BLaER1 (cell line): ENCODE measurements around the gene CCDC136.
A peak's percentile ranks its signal among the peaks of the same experiment; 100 is the strongest.

ENCODE experiments used
- H3K27ac ChIP-seq: shearing (Covaris generic); formaldehyde crosslinking; 2 replicates; pipeline ENCODE4 v1.8.1; 2022
- H3K27me3 ChIP-seq: shearing (Covaris generic); formaldehyde crosslinking; 2 replicates; pipeline ENCODE4 v1.8.1; 2022
- H3K36me3 ChIP-seq: shearing (Covaris generic); formaldehyde crosslinking; 2 replicates; pipeline ENCODE4 v1.8.1; 2022
- H3K4me1 ChIP-seq: shearing (Covaris generic); formaldehyde crosslinking; 2 replicates; pipeline ENCODE4 v1.8.1; 2022
- H3K4me2 ChIP-seq: shearing (Covaris generic); formaldehyde crosslinking; 2 replicates; pipeline ENCODE4 v1.8.1; 2022
- H3K4me3 ChIP-seq: shearing (Covaris generic); formaldehyde crosslinking; 2 replicates; pipeline ENCODE4 v1.8.1; 2022
- H3K9ac ChIP-seq: shearing (Covaris generic); formaldehyde crosslinking; 2 replicates; pipeline ENCODE4 v1.8.1; 2022
- H3K9me3 ChIP-seq: shearing (Covaris generic); formaldehyde crosslinking; 2 replicates; pipeline ENCODE4 v1.8.1; 2022
- H4K20me1 ChIP-seq: shearing (Covaris generic); formaldehyde crosslinking; 2 replicates; pipeline ENCODE4 v1.8.1; 2022
- Cebpa-rat ChIP-seq: shearing (Covaris generic); IDR thresholded peaks from 2 replicates; pipeline ENCODE4 v1.8.1; 2022

CCDC136 gene

DNA sequence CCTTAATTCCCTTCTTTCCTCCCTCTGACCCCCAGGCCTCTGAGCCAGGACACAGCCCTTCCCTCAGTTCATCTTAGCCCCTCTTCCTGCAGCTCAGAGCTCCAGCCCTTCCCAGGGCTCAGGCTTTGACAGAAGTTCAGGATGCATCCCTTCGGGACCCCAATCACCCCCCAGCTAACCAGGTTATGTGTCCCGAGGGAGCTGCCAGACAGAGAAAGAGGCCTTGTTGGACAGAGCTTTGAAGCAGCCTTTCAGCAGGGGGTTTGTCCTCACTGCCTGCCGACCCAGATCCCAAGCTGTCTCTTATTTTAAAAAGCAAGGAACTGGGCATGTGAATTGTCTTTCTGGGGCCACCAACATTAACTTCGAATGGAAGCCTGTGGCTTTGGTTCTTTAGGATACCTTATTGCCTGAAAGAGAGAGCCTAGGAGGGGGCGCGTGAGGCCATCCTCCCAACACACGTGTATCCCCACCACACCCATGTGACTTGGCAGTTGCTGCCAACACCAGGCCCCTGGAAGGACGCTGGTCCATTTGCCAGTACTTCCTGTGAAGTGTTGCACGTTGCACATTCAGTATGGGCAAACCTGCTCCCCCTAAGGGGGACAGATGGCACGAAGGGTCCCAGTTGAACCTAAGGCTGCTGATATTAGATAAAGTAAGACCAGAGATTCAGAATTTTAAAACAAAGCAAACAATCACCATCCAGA, 858 bp downstream of the CCDC136 start:
- peak overlapping the region; percentile 97 for H3K4me2 ChIP-seq
- H4K20me1 ChIP-seq, result no peaks in the 10 kb centered on the region
- H3K4me1 ChIP-seq, result peaks cover 36% of the 10 kb centered on the region
- no peaks in the 10 kb centered on the region for H3K27me3 ChIP-seq
- peaks cover 29% of the 10 kb centered on the region for H3K36me3 ChIP-seq
- H3K9me3 ChIP-seq, result no peaks in the 10 kb centered on the region
- no peak for TF ChIP-seq Cebpa-rat
- H3K27ac ChIP-seq, result peak overlapping the region; percentile 44; the same call in 1 of the 2 replicates
- peak overlapping the region; percentile 92 for H3K4me3 ChIP-seq
- H3K9ac ChIP-seq, result peak overlapping the region; percentile 82; the same call in 1 of the 2 replicates

DNA sequence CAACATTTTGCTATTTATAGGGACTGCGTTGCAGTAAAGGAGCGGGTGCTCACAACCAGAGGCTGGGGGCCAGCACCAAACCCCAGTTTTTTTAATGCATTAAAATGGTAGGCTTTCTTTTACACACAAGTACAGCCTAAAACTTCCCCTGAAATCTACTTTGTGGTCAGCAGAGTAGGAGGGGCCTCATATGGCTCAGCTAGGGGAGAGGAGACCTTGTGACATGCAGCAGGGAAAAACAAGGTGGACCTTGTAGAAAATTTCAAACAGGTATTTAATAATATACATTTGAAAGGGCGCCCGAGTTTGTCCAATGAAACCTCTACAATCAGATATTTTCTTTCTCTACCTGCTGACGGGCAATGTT, 1.4 kb downstream of the CCDC136 start:
- no peaks in the 10 kb centered on the region for H3K27me3 ChIP-seq

DNA sequence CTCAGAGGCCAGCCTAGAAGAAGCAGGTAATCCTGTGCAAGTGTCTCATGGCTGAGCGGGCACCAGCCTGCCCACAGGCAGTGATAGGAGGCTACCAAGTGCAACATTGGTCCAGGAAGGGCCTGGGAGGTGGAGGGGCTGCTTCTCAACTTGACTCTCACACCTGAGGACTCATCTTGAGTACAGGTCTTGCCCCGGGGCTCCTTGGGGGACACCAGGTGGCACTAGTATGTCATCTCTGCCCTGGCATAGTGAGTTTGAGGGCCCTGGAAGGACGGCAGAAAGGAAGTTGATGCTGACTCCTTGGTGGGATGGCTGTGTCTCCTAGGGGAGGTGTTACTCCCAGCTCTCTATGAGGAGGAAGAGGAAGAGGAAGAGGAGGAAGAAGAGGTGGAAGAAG, 2.3 kb downstream of the CCDC136 start:
- no peak overlapping the region for H3K27ac ChIP-seq
- no peaks in the 10 kb centered on the region for H3K9me3 ChIP-seq
- H3K4me3 ChIP-seq, result no peak overlapping the region
- peaks cover 29% of the 10 kb centered on the region for H3K36me3 ChIP-seq
- H4K20me1 ChIP-seq, result no peaks in the 10 kb centered on the region
- no peaks in the 10 kb centered on the region for H3K27me3 ChIP-seq
- H3K4me2 ChIP-seq, result no peak overlapping the region
- no peak overlapping the region for H3K9ac ChIP-seq
- H3K4me1 ChIP-seq, result peaks cover 36% of the 10 kb centered on the region
- no peak for TF ChIP-seq Cebpa-rat

More for the DNA sequence above, 1.4 kb downstream of the CCDC136 start:
- Histone ChIP-seq H3K36me3 (peaks cover 29% of the 10 kb centered on the region), H3K4me3 (peak overlapping the region; percentile 92; the same call in 1 of the 2 replicates), H3K27ac (0 out of 2 replicates have a peak overlapping the region, but pooled peaks have one; percentile 44), H3K9ac (no peak overlapping the region), H4K20me1 (no peaks in the 10 kb centered on the region), H3K9me3 (no peaks in the 10 kb centered on the region), H3K4me2 (peak overlapping the region; percentile 97), H3K4me1 (peaks cover 36% of the 10 kb centered on the region)
- no peak for TF ChIP-seq Cebpa-rat

DNA sequence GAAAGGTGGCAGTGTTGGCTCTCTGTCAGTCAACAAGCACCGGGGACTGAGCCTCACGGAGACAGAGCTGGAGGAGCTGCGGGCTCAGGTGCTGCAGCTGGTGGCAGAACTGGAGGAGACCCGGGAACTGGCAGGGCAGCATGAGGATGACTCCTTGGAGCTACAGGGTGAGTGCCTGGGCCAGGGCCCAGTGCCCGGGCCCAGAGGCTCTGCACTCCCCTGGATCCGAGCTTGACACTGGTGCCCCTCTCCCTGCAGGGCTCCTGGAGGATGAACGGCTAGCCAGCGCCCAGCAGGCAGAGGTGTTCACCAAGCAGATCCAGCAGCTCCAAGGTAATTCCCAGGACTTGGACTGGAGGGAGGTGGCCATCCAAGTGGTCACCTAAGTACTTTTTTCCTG, 2.7 kb downstream of the CCDC136 start:
- Histone ChIP-seq H3K4me3 (no peak overlapping the region), H3K27me3 (no peaks in the 10 kb centered on the region), H3K4me2 (no peak overlapping the region), H4K20me1 (no peaks in the 10 kb centered on the region), H3K9ac (no peak overlapping the region), H3K9me3 (no peaks in the 10 kb centered on the region), H3K27ac (no peak overlapping the region), H3K4me1 (peaks cover 36% of the 10 kb centered on the region), H3K36me3 (peaks cover 29% of the 10 kb centered on the region)
- TF ChIP-seq Cebpa-rat, result no peak

DNA sequence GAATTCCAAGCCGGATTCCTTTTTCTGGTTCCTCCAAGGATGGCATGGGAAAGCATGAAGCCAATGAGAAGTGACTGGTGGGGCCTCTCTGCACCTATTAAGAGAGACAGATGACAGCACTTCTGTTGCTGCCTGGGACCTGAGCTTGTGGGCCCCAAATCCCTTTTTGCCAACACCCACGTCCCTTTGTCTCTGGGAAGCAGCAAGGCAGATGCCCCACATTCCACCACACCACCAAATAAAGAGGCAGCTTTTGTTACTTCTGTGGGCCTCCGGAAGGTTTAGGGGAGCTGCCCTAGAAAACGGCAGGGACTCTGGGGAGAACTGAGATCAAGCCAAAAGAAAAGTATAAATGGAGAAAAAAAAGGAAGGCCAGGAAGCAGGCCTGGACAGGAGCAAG, 3.4 kb downstream of the CCDC136 start:
- no peaks in the 10 kb centered on the region for H3K9me3 ChIP-seq
- H3K9ac ChIP-seq, result no peak overlapping the region
- H3K4me2 ChIP-seq, result no peak overlapping the region
- H3K4me1 ChIP-seq, result peaks cover 35% of the 10 kb centered on the region
- TF ChIP-seq Cebpa-rat, result no peak
- H3K4me3 ChIP-seq, result no peak overlapping the region
- no peak overlapping the region for H3K27ac ChIP-seq
- H4K20me1 ChIP-seq, result no peaks in the 10 kb centered on the region
- H3K27me3 ChIP-seq, result no peaks in the 10 kb centered on the region
- H3K36me3 ChIP-seq, result peaks cover 29% of the 10 kb centered on the region

DNA sequence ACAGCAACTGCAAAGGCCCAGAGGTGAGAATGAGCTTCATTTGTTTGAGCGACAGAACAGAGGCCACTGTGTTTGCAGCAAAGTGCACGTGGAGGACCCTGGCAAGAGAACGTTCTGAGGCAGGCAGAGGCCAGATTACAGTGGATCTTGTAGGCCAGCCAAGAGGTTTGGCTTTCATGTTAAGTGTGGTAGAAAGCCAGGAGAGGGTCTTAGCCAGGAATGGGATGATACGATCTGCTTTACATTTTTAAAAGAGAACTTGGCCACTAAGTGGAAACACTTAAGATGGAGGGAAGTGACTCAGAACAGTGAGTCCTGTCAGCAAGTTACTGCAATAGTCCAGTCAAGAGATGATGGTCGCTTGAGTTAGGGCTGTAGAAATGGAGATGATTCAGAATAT, 4.6 kb downstream of the CCDC136 start:
- Histone ChIP-seq H3K36me3 (peaks cover 39% of the 10 kb centered on the region), H3K4me3 (no peak overlapping the region), H3K4me1 (peaks cover 29% of the 10 kb centered on the region), H3K9me3 (no peaks in the 10 kb centered on the region), H3K27me3 (no peaks in the 10 kb centered on the region), H3K4me2 (no peak overlapping the region), H4K20me1 (no peaks in the 10 kb centered on the region), H3K9ac (no peak overlapping the region), H3K27ac (no peak overlapping the region)
- TF ChIP-seq Cebpa-rat, result no peak

DNA sequence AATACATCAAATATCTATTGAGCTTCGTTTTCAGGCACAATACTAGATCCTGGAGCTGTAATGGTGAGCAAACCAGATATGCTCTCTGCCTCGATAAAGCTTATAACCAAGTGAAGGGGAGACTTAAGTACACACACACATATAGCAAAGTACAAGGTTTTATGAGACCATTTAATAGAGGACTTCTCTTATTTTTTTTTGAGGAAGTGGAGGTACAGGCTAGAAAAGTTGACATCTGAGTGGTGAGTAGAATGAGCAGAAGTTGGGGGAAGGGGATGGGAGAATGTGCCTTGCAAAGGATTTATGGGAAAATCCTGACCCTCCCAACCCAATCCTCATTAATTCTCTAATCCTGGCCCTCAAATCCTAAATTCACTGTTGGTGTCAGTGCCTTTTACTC, 7.7 kb downstream of the CCDC136 start:
- peaks cover 67% of the 10 kb centered on the region for H3K36me3 ChIP-seq

DNA sequence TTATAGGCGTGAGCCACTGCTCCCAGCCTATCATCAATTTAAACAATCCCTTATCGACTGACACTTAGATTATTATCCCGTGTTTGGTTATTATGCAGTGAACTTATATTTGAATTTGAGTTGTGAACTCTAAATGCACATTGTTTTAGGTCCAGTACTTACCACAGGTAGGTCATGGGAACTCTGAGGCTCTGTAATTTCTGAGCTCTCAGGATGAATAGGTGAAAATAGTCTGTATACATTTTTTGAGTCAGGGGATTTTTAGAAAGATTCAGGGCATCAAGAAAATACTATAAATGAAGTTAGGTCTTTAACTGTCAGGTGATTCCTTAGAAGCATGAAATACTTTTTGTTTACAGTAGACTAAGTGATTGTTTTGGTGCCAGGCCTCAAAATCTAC, 8.8 kb downstream of the CCDC136 start:
- Histone ChIP-seq H3K4me1 (no peaks in the 10 kb centered on the region), H3K4me3 (no peak overlapping the region), H3K27me3 (no peaks in the 10 kb centered on the region), H3K27ac (no peak overlapping the region), H3K4me2 (no peak overlapping the region), H3K36me3 (peaks cover 67% of the 10 kb centered on the region), H3K9ac (no peak overlapping the region), H3K9me3 (no peaks in the 10 kb centered on the region), H4K20me1 (no peaks in the 10 kb centered on the region)
- TF ChIP-seq Cebpa-rat, result no peak

More for the DNA sequence above, 7.7 kb downstream of the CCDC136 start:
- Histone ChIP-seq H3K9ac (no peak overlapping the region), H3K4me1 (peaks cover 2% of the 10 kb centered on the region; the same call in 1 of the 2 replicates), H3K27me3 (no peaks in the 10 kb centered on the region), H3K27ac (no peak overlapping the region), H3K9me3 (no peaks in the 10 kb centered on the region), H3K4me3 (no peak overlapping the region), H3K4me2 (no peak overlapping the region), H4K20me1 (no peaks in the 10 kb centered on the region)
- no peak for TF ChIP-seq Cebpa-rat

DNA sequence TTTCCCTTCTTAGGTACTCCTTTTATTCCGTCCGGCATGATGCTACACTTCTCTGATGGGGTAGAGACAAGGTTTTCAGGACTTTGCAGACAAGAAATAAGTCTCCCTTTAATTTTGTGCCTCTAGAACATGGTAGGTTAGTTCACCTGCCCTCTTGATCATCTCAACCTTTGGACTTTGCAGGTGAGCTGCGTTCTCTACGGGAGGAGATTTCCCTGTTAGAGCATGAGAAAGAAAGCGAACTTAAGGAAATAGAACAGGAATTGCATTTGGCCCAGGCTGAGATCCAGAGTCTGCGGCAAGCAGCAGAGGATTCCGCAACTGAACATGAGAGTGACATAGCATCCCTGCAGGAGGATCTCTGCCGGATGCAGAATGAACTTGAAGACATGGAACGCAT, 9.2 kb downstream of the CCDC136 start:
- Histone ChIP-seq H3K4me2 (no peak overlapping the region), H3K9ac (no peak overlapping the region), H3K36me3 (peaks cover 67% of the 10 kb centered on the region), H3K4me1 (no peaks in the 10 kb centered on the region), H3K27ac (no peak overlapping the region), H4K20me1 (no peaks in the 10 kb centered on the region), H3K4me3 (no peak overlapping the region), H3K27me3 (no peaks in the 10 kb centered on the region), H3K9me3 (no peaks in the 10 kb centered on the region)
- no peak for TF ChIP-seq Cebpa-rat

DNA sequence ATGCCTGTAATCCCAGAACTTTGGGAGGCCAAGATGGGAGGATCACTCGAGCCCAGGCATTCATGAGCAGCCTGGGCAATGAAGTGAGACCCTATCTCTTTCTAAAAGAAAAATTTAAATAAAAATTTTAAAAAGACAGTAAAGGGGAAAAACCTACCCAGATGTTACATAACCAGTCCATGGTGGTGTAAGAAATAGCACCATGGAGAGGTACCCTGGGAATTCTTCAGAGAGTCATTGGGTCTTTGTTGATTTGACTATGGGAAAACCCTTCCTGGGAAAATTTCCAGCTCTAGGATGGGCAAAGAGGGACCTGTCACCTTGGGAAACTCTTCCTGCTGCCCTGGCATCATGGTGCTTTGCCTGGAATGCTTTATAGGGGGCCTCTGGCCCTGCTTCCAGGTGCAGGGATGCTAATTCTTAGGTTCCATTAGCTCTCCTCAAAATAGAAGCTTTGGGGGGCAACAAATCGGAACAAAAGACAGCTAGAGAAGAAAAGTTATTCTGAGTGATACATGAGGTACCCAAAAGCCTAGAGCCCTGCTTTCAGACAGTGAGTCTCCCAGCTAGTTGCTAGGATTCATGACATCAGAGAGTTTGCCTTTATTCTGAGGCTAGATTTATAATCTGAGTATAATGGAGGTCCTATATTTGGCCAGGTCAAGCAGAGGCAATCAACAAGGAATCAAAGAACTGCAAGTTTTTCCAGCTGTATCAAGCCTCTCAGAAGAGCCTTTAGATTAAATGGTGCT, 10.1 kb downstream of the CCDC136 start:
- no peaks in the 10 kb centered on the region for H3K27me3 ChIP-seq
- H3K27ac ChIP-seq, result no peak overlapping the region
- no peaks in the 10 kb centered on the region for H3K9me3 ChIP-seq
- no peaks in the 10 kb centered on the region for H4K20me1 ChIP-seq
- no peak overlapping the region for H3K9ac ChIP-seq
- no peak for TF ChIP-seq Cebpa-rat
- peaks cover 70% of the 10 kb centered on the region for H3K36me3 ChIP-seq
- no peaks in the 10 kb centered on the region for H3K4me1 ChIP-seq
- no peak overlapping the region for H3K4me3 ChIP-seq
- H3K4me2 ChIP-seq, result no peak overlapping the region
